GM10847 (cell line): ENCODE data around the gene IDUA.

ENCODE experiments used
- POLR2A ChIP-seq: IDR thresholded peaks from 2 replicates; pipeline ENCODE4 v1.6.1; 2011; ENCODE audit not compliant: insufficient read length; ENCODE audit errors: extremely low read depth

IDUA gene

DNA sequence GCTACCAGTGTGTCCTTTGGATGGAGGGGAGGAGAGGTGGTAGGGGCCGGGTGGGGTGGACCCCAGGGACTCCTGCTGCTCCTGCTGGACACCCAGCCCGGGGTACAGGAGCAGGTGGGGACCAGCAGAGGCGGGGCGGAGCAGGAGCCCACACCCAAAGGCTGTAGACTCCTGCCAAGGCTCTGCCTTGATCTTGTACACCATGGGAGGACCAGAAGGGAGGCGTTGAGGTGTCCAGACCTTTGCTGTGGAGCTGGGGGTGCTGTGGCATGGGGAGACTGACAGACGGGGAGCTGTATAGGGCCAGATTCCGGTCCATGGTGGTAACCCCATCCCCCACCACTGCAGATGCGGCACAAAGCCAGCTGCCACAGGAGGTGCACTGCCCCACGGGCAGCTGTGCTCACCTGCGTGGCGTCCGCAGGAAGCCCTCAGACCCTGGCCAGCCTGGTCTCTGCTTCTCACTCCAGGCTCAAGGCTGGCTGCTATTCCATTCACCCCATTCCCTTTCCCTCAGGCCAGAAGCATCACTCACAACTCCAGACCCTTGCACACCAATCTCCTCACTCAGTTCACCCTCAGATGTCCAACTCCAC, 11.3 kb downstream of the IDUA start:
- TF ChIP-seq POLR2A: no peak

DNA sequence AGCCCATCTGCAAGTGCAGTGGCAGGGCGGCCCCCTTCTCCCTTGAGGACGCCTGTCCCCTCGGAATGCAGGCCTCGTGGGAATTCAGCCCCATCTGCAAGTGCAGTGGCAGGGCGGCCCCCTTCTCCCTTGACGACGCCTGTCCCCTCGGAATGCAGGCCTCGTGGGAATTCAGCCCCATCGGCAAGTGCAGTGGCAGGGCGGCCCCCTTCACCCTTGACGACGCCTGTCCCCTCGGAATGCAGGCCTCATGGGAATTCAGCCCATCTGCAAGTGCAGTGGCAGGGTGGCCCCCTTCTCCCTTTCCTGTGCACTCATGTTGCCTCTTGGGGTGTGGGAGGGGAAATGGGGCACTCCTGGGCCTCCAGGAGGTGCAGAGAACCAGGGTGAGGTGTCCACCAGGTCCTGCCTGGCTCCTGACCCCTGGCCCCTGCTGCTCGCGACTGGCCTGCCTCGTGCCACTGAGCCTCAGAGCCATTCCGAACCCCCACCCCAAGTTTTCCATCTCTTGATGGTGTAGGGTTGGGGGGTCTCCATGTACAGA, 13.1 kb downstream of the IDUA start:
- no peak for TF ChIP-seq POLR2A

DNA sequence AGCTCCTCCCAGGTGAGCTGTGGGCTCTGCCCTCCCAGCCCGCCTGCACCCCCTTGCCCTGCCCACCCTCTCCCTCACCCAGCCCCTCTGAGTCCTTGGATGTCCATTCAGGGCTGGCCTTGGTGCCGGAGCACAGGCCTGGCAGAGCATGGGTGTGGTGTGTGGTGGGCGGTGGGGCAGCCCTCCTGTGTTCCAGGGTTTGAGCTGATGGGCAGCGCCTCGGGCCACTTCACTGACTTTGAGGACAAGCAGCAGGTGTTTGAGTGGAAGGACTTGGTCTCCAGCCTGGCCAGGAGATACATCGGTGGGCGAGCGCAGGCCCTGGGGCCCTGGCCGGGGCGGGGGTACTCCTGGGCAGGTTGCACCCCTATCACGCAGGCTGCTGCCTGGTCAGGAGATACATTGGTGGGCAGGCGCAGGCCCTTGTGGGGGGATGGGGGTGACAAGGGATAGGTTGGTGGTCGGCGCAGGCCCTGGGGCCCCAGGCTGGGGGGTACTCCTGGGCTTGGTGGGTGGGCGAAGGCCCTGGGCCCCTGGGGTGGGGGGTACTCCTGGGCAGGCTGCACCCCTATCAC, 13.9 kb downstream of the IDUA start:
- TF ChIP-seq POLR2A: no peak

DNA sequence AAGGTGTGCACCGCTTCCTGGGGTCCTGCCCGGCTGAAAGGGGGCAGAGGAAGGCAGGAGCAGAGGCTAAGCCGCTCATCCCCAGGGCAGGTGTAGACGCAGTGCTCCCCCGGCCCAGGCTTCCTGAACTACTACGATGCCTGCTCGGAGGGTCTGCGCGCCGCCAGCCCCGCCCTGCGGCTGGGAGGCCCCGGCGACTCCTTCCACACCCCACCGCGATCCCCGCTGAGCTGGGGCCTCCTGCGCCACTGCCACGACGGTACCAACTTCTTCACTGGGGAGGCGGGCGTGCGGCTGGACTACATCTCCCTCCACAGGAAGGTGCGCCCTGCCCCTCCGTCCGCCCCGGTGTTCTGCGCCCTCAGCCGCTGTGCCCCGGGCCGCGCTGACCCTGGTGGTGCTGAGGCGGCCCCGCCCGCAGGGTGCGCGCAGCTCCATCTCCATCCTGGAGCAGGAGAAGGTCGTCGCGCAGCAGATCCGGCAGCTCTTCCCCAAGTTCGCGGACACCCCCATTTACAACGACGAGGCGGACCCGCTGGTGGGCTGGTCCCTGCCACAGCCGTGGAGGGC, 14.8 kb downstream of the IDUA start:
- no peak for TF ChIP-seq POLR2A

DNA sequence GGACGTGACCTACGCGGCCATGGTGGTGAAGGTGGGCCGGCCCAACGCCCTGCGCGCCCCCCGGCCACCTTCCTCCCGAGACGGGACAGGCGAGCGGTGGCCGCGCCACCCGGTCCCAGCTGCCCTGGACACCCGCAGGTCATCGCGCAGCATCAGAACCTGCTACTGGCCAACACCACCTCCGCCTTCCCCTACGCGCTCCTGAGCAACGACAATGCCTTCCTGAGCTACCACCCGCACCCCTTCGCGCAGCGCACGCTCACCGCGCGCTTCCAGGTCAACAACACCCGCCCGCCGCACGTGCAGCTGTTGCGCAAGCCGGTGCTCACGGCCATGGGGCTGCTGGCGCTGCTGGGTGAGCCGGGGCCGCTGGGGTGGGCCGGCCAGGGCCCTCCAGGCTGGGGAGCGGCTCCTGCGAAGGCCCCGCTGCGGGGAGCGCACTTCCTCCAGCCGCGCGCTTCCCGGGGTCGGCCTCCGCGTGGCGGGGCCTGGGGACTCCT, 15.3 kb downstream of the IDUA start:
- no peak for TF ChIP-seq POLR2A

DNA sequence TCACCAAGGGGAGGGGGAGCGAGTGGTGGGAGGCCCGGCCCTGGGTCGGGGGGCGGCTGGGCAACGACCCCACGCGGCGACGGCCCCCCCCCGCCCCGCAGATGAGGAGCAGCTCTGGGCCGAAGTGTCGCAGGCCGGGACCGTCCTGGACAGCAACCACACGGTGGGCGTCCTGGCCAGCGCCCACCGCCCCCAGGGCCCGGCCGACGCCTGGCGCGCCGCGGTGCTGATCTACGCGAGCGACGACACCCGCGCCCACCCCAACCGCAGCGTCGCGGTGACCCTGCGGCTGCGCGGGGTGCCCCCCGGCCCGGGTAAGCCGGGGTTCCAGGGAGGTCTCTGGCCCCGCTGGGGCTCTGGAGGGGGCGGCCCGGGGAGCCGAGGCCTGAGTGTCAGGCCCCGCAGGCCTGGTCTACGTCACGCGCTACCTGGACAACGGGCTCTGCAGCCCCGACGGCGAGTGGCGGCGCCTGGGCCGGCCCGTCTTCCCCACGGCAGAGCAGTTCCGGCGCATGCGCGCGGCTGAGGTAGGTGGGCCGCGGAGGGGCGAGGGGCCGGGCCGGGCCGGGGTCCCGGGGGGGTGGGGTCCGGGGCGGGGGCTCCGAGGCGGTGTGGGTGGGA, 15.9 kb downstream of the IDUA start:
- TF ChIP-seq POLR2A: no peak

DNA sequence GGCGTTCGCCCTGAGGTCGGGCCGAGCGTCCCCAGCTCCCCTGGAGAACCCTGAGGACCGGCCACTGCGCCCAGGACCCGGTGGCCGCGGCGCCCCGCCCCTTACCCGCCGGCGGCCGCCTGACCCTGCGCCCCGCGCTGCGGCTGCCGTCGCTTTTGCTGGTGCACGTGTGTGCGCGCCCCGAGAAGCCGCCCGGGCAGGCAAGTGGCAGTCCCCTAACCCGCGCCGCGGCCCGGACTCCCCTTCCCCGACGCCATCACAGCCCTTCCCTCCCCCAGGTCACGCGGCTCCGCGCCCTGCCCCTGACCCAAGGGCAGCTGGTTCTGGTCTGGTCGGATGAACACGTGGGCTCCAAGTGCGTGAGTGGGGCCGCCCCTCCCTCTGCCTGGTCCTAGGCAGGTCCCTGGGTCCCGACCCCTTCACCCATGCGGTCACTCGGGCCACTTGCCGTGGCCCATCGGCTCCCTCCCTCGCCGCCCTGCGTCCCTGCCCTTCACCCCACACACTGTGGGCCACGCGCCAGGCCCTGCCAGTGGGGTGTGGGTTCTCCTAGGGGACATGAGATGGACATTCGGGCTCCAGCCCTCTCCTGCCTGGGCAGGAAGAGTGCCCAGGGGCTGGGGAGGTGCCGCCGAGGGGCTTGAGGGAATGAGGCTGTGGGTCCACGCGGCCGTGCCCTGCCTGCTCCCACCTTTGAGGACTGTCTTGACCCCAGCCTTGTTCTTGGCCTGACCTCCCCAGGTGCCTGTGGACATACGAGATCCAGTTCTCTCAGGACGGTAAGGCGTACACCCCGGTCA, 16.6 kb downstream of the IDUA start:
- TF ChIP-seq POLR2A: no peak

DNA sequence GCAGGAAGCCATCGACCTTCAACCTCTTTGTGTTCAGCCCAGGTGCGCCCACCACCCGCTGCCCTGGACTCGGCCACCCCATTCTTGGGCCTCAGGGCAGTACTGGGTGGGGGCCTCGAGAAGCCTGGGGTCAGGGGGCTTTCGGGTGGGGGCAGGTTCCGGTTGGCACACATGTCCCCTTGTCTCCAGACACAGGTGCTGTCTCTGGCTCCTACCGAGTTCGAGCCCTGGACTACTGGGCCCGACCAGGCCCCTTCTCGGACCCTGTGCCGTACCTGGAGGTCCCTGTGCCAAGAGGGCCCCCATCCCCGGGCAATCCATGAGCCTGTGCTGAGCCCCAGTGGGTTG, 17.2 kb downstream of the IDUA start:
- TF ChIP-seq POLR2A: no peak

DNA sequence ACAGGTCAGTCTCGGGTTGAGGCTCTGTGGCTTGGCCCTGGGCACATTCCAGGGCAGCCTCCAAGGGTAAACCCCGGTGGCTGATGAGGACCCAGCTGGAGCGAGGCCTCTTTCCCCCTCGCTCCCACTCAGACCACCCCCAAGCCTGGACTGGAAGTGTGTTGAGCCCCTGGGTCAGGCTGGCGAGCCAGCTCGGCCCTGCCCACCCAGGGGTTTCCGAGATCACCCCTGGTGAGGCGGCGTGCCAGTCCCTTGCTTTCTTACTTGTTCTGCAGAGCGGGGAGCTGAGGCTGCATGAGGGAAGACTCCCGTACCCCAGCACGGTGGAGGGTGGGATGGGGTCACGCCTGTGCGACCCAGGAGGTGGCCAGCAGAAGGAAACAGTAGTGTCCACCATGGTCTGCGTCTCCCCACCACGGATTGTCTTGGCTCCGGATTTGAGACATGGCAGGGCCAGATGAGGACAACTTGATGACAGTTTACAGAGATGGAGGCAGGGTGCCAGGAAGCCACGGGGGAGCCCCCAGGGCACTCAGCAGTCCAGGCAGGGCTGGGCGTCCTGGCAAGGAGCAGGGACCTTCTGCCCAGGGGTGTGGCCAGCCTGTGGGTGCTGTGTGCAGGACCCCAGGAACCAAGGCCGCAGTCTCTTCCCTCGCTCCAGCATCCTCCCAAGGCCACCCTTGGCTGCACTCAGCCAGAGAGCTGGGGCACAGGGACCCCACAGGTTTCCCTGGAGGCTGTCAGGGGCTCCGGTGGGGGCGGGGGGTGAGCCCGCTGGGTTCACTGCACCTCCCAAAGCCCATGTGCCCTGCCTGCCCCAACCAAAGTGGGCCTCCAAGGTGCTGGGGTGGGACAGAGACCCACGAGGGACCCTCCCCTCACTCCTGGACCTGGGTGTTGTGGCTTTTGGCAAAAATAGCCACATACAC, 18.0 kb downstream of the IDUA start:
- no peak for TF ChIP-seq POLR2A

DNA sequence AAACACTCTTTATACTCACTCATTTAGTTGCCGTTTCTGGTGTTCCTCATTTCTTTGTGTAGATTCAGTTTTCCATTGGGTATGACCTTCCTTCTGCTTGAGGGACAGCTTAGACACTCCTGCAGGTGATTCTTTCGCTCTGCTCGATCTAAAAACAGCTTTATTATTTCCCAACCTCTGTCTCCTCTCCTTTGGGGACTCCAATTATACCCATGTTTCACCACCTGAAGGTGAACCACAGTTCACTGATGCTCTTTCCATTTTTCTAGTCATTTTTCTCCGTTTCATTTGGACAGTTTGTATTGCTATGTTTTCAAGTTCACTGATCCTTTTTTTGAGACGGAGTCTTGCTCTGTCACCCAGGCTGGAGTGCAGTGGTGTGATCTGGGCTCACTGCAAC, 20.0 kb downstream of the IDUA start:
- no peak for TF ChIP-seq POLR2A

DNA sequence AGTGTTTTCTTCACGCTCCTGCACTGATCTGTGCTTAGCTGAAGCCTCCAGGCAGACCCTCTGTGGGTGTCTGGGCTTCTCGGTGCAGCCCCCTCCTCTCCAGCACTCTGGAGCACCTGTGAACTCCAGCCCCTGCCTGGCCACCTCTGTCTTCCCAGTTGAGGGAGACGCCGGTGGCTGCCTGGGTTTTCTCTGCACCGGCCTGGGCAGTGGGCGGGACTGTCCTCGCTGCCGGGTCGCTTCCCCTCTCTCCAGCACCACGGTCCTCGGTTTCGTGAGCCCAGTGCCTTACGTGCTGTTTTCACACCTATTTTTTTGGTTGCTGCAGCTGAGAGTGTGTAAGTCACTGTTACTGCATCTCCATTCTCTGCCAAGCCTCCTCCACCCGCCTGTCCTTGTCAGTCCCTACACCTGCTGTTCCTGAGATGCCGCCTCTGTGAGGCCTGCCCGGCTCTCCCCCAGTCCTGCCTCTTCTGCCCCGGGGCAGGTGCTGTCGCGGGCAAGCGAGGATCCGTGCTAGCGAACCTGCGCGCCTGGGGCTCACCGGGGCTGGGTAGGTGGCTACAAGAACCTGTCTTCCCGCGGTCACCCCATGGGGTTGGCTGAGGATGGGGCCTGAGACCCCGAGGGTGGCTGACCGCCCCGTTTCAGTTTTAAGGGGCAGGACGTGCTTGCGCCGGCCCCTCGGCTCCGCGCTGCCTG, 22.1 kb downstream of the IDUA start:
- no peak for TF ChIP-seq POLR2A

DNA sequence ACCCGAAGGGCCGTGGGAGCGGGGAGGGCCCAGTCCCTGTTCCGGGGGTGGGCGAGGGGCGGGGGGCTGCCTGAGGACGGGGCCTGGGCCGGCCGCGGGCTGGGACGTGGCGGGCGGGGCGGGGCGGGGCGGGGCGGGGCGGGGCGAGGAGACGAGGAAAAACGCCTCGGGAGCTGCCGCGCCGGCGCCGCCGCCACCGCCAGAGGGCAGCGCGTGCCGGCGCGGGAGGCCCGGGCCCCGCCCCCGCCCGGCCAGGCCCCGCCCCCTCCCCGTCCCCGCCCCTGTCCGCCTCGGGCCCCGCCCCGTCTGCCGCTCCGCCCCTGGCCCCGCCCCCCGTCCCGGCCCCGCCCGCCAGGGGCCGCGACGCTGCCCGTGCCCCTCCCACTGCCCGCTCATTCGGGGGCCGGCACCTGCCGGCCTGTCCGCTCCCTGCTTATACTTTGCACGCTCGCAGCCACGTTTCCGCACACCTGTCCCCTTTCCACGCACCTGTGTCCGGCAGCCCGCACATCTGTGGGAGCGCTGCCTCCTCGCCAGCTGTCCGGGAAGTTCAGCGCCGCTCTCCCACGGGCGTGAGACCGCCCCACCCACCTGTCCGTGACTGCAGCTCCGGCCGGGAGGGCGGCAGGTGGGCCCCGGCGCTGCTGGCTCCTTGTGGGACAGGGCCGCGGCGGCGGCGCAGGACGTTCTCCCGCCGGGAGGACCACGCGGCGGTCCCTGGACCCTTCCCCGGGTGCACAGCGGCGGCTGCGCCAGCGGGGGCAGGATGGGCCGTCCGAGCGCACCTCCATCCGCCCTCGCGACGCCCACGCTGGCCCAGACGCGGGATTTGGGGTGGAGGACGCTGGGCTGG, 22.9 kb downstream of the IDUA start:
- no peak for TF ChIP-seq POLR2A
